ENCODE data around the gene PHF21A.

DNA sequence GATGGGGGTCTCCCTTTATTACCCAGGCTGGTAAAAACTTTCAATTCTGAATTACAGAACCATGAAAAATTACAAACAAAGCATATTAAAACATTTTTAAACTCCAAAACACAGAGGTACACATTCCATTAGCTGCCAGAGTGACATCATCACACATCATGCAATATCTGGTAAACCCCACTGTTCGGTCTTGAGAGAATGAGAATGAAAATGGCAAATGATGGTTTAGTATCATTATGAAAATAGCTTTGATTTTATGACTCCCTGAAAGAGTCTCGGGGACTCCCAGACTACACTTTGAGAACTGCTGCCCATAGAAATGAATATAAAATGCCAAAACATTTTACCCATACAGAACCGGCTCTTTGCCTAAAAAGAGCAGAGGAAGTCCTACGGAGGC is 180.0 kb downstream of the PHF21A start:
- TF ChIP-seq, protein P1, sequence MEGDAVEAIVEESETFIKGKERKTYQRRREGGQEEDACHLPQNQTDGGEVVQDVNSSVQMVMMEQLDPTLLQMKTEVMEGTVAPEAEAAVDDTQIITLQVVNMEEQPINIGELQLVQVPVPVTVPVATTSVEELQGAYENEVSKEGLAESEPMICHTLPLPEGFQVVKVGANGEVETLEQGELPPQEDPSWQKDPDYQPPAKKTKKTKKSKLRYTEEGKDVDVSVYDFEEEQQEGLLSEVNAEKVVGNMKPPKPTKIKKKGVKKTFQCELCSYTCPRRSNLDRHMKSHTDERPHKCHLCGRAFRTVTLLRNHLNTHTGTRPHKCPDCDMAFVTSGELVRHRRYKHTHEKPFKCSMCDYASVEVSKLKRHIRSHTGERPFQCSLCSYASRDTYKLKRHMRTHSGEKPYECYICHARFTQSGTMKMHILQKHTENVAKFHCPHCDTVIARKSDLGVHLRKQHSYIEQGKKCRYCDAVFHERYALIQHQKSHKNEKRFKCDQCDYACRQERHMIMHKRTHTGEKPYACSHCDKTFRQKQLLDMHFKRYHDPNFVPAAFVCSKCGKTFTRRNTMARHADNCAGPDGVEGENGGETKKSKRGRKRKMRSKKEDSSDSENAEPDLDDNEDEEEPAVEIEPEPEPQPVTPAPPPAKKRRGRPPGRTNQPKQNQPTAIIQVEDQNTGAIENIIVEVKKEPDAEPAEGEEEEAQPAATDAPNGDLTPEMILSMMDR (conservative IDR thresholded peaks at IDR 0.05 in 1 of 2, IDR thresholded peaks at IDR 0.05 in 1 of 2; ENCODE audit: extremely low read depth in 1 of 2, insufficient read depth in 1 of 2, low read depth in 1 of 2, low read length in 2 of 2), result no peak
- TF ChIP-seq EZH2 (IDR thresholded peaks at IDR 0.05; ENCODE audit: borderline replicate concordance, low read length), result no peak

All from mammary epithelial cell (primary cell).